ENCODE measurements around the gene MYT1.
"Not testable (repeated sequence)": the region's sequence is repeated elsewhere in the genome, so short reads cannot be mapped to it uniquely, and the experiment has no call there.

The MYT1 gene

DNA sequence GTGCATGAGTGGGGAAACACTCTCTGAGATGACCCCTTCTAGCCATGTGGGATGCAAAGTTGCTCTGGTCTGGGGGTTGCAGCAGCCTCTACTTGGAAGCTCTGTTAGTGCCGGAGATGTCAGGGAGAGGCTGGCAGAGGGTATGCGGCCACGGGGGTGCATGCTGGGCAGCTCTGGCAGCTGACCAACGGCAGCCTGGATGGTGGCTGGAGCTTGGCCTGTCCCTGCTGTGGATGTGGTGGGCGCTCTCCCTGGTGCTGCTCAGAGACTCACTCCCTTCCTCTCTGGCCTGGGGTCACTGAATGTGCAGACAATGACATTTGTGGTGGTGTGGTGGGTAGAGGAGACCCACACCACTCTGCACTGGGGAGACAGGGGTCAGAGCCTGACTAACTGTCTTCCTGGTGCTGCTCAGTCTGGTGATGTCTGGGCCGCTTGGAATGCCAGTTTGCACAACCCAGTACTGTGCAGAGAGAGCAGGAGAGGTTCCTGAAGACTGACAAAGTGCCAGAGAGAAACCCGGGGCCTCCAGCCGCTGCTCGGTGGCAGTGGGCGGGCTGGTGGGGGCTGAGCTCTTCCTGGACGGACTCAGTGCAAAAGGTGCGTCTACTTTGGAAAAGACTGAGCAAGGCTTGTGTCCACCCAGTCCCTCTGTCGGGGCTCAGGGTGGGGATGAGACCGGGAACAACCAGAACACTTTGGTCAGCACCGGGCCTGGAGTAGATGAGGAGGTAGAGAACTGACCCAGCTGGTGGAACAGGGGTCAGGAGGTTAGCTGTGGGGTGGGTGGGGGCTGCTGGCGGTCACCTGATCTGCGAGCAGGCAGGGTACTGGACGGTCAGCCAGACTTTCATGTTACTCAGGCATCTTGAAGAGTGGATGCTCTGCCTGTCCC lies 2.7 kb downstream of the MYT1 start:
- DNase-seq (ENCODE audit: low read depth in 2 of 2), result no peak

DNA sequence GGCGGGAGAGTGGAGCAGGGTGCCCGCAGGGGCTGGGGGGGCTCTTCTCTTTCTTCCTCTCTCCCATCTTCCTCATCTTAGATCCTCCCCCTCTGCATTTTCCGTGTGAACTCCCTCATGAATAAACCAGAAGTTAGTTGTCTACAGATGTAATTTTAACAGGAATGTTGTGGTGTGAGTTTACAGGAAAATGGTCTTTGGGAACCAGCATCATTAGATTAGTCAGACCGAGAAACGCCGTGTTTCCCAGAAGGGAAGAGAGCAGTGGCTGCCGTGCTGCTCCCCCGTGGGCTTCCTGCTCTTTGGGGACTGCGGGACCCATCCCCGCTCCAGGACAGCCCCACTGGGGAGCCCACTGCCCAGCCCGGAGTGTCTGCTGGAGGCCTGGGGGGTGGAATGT lies 3.4 kb downstream of the MYT1 start:
- no peak for DNase-seq (ENCODE audit: low read depth in 2 of 2)

DNA sequence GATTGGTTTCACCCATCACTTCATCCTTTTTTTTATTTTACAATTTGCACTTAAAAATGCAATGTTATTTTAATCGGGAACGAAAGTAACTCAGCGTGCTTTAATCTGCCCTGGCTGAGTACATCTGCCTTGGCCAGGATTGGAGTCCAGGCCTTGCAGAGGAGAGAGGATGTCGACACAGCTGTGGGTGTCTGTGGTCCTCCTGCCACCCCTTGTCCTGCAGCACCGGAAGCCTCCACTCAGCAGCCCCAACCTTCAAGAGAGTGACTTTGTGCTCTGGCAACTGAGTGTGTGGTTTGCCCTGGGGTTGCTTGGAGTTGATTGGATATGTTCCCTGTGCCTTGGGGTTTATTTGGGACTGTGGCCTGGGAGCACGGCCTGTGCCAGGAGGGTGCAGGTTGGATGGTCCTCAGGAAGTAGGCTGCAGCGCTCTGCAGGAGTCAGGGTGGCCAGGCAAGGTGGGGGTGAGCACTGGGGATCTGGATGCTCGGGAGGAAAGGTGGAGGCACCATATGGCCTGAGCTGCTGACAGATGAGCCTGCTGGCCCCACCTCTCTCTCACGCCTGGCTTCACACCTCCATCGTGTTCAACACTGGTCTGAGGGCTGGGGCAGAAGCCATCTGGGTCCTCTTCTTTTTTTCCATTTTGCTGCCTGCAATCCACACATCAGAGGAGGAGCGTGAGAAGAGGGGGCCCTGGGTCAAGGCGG lies 4.3 kb downstream of the MYT1 start:
- no peak for DNase-seq (ENCODE audit: low read depth in 2 of 2)

DNA sequence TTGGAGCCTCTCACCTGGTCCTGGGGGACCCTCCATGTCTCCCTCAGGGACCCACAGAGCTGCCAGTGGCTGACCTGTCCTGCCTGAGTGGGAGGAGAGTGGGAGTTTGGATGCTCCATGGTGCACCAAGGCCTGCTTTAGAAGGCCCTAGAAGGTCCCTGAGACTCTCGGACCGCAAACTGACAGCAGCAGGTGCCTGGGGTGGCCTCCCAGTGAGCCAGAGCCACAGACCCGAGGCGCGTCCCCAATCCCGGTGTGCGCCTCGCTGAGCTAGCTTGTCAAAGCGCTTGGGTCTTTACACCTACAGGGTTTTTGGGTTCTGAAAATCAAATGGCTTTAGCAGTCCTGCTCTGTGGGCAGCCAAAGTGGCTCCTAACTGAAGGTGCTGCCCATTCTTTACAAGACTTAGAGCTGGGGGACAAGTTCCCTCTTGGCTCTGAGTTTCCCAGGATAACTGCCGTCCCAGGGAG lies 4.9 kb downstream of the MYT1 start:
- no peak for DNase-seq (ENCODE audit: low read depth in 2 of 2)

DNA sequence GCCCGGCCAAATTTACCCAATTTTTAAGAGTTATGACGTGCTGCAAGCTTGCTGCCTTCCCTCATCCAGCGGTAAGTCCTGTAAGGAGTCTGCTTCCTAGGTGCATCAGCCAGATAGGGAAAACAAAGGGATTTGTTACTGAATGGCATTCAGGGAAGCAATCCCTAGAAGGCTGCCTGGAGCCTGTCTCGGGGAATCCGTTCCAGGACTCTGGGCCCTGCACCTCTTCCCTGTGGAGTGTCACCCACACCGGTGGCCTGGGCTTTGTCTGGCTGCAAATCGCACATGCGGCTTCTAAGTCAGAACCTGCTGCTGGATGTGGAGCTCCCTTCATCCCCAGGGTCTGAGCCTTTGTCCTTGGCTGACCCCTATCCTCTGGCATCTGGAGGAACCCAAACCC lies 7.0 kb downstream of the MYT1 start:
- DNase-seq (ENCODE audit: low read depth in 2 of 2), result no peak

DNA sequence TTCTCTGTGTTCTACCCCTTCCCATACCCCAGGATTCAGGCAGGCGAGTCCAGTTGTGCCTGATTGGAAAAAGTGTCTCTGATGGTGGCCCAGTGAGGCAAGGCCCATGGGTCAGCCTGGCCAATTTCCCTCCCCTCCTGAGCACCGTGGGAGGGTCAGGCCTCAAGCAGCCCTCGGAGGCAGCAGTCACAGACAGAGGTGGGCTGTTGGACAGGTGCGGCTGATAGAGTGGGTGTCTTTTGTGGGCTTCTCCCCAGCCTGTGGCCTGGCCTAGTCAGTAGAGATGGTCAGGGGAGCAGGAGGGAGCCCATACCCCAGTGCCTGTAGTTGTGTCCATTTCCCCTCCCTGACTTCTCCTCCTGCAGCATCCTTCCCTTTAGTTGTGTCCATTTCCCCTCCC lies 8.9 kb downstream of the MYT1 start:
- no peak for DNase-seq (ENCODE audit: low read depth in 2 of 2)

DNA sequence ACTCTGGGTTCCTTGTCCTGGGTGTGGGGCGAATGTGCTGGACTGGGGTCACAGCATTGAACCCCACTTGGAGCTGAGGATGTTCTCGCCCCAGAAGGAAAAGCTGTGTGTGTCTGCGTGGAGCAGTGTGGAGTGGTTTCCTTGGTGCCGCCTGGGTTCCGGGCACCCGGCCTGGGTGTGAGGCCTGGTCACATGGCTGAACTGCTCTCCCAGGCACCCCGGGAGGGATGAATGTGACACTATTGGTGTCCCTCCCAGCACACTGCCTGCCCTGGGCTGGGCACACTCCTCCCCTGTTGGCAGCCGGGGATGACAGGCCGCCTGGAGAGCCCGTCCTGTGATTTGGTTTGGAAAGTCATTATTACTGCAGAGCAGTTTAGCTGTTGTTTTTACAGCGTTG lies 12.3 kb downstream of the MYT1 start:
- DNase-seq (ENCODE audit: low read depth in 2 of 2), result no peak

DNA sequence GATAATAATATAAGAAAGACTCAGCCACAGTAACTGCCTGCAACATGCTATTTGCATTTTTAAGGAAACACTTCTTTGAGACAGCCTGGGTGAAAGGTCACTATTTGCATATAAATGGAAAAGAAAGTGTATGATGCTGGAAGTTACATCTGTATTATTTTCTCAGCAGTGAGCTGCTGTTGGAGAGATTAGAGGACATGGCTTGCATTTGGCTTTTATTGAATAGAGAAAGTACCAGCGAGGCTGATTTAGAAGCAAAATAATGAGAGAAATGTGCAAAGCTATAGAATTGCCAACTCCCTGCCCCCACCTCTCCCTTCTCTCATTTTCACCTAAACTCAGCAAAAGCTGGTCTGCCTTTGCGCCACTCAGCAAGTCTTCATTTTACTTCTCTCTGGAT lies 12.7 kb downstream of the MYT1 start:
- no peak for DNase-seq (ENCODE audit: low read depth in 2 of 2)

DNA sequence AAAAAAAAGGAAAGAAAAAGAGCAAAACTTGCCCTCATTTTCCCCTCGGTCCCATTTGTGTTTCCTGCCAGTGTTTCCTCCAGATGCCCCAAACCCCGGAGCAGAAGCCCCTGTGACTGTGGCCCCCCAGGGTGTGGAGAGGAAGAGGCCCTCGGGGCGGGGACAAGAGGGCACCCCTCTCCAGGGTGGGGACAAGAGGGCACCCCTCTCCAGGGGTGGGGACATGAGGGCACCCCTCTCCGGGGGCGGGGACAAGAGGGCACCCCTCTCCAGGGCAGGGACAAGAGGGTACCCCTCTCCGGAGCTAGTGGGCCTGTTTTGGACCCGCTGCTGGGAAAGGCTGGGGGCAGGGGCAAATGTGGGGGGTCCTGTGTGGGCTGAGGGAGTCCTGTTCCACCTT lies 13.1 kb downstream of the MYT1 start:
- DNase-seq (ENCODE audit: low read depth in 2 of 2), result no peak

DNA sequence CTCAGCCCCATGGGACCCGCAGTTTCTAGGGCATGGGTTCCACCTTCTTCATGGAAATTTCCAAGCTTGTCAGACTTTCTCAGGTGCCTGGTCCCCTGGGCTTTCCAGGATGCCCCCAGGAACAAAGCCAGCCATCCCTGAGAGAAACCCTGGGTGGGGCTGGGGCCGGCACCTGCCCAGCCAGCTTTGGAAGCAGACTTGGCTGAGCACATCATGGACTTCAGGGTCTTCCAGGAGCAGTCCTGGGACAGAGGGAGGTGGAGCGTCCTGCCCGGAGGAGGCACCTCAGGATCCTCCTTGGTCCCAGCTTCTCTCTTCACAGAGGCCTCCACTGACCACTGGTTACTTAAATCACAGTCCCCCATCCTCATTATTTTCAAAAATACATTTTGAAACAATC lies 13.5 kb downstream of the MYT1 start:
- DNase-seq (ENCODE audit: low read depth in 2 of 2), result no peak

DNA sequence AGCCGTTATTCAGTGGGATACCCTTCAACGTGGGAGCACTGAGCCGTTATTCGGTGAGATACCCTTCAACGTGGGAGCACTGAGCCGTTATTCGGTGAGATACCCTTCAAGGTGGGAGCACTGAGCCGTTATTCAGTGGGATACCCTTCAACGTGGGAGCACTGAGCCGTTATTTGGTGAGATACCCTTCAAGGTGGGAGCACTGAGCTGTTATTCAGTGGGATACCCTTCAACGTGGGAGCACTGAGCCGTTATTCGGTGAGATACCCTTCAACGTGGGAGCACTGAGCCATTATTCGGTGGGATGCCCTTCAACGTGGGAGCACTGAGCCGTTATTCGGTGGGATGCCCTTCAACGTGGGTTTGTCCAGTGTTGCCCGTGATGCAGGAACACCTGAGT lies 14.7 kb downstream of the MYT1 start:
- not testable (repeated sequence) for DNase-seq (ENCODE audit: low read depth in 2 of 2)

DNA sequence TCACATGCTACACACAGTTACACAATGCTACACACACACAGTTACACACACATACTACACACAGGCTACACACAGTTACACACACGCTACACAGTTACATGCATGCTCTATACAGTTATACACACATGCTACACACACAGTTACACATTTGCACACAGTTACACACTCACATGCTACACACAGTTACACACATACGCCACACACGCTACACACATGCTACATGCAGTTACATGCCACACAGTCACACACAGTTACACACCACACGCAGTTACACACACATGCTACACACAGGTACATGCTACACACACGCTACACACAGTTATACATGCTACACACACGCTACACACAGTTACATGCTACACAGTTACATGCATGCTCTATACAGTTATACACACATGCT lies 15.6 kb downstream of the MYT1 start:
- no peak for DNase-seq (ENCODE audit: low read depth in 2 of 2)

DNA sequence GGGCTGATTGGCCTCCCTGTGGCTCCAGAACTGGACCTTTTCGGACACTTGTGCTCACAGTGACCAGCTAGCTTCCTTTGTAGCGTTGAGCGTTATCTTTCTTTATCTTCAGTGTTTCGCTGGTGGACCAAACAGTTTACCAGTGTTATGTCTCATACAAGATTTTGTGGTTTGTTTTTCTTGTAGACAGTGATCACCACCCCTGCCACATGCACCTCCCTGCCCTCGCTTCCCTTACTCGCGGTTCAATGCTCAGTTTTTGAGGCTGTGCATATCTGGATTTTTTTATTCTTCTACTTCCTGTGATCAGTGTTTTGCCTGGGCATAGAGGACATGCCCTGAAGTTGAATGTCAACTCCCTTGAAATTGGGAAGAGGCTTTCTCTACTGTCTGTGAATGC lies 16.4 kb downstream of the MYT1 start:
- DNase-seq (ENCODE audit: low read depth in 2 of 2), result no peak

DNA sequence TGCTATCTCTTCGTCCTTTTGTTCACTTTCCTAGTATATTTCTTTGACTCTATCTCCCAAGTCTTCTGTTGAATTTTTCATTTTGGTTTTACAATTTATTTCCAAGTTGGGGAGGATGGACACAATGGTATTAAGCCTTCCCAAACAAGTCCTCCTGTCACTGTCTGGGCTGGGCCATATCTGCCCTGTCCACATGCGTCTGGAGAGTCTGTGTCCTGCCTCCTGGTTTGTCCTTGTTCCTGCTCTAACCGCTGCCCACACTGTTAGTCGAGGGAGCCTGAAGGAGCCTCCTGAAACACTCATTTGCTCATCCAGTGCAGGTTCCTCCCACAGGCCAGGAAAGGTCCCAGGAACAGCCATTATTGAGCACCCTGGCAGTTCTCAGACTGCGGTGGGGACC lies 17.1 kb downstream of the MYT1 start:
- DNase-seq (ENCODE audit: low read depth in 2 of 2), result no peak

DNA sequence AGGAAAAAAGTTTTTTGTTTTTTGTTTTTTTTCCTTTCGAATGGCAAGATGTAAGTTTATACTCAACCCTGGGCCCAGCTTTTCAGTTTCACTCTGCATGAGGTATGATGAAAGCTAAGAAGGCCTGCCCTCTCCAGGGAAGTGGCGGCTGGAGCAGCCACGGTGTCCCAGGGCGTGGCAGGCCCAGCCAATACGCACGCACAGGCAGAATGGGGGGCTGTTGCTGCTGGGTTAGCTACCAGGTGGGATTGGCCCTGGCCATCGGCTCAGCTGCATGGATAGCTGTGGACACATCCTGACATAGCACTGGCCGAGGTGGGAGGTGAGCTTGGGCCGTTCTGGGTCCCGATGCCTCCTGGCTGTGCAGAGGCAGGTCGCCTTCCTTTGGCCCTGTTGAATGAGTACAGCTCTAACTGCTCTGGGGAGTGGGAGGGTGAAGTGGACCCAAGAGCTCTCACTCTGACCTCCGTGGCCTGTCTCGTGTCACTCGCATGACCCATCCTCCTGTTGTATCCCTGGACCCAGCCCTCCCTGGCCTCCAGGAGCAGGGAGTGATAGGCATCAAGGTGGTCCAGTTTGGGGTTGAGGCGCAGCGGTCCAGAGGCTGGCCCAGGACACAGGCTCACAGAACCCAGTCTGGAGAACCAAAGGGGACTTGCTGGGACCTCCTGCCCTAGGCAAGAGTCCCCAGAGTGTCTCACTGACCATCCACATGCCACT lies 18.1 kb downstream of the MYT1 start:
- DNase-seq (ENCODE audit: low read depth in 2 of 2), result no peak

DNA sequence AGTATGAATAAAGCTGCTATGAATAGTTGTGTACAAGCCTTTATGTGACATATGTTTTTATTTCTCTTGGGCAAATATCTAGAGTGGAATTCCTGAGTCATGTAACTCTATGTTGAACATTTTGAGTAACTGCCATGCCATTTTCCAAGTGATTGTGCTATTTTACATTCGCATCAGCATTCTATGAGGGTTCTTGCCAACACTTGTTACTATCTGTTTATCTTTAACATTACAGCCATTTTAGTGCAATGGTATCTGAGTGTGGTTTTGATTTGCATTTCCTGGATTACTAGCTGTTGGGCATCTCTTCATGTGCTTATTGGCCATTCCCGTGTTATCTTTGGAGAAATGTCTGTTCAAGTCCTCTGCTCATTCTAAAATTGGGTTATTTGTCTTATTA lies 19.1 kb downstream of the MYT1 start:
- DNase-seq (ENCODE audit: low read depth in 2 of 2), result no peak

DNA sequence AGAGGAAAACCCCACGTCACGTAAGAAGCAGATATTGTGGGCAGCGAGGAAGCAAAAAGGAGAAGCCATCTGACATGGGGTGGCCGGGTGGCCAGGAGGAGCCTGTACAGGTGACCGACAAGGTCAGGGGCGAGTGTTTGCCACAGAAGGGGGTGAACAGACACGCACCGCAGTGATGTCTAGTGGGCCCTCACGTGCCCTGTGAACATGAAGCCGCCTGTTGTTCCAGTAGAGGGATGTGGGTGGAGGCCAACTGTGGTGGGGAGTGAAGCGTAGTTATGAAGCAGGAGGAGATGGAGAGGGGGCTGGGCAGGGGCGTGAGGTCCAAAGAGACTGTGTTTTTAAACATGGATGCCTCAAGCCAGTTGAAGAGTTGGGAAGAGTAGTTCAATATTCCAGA lies 20.5 kb downstream of the MYT1 start:
- DNase-seq (ENCODE audit: low read depth in 2 of 2), result no peak

DNA sequence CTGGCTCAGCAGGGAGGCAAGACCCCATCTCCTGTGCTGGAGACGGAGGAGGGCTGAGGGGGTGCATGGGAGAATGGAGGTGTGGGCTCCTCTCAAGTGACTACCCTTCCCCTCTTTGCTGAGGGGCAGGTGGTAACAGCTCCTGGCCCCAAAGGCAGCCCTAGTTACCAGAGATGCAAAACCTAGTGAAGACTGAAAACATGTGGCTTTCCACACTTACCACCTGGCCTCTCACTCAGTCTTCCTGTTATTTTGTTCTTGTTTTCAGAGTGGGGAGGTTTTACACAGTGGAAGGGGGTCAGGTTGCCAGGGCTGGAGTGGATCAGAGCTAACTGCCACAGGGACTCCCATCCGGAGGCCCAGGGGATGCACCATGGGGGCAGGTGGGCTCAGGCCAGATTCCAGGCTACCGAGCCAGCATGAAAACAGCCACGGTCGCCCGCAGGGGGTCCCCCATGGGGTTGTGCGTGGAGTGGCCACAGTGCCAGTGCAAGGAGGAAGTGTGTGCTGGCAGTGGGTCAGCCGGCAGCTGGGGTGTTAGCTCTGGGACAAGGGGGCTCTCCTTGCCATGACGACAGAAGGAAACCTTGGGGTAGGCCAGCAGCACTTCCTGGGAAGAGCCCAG lies 21.1 kb downstream of the MYT1 start:
- DNase-seq (ENCODE audit: low read depth in 2 of 2), result no peak

DNA sequence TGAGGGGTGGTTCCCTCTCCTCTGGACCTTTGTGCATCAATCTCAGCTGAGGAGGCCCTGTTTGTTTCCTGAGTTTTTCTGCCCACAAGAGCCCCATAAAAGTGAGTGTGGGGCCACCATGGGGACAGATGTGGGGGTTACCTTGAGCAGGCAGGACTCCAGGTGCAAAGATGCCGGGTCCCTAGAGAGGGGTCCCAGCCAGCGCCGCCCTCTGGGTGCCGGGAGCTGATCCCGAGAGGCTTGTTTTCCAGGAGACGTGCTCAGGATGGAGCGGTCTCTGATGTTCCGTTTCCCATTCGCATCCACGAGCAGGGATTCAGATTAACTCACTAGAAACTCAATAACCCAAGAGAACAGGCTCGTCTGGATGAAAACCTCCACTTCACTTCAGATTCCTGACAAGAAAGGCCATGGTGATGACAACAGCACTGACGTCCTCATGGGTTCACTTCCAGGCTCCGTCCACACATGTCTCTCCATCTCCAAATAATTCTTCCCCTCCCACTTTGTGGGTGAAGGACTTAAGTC lies 21.9 kb downstream of the MYT1 start:
- DNase-seq (ENCODE audit: low read depth in 2 of 2), result no peak

DNA sequence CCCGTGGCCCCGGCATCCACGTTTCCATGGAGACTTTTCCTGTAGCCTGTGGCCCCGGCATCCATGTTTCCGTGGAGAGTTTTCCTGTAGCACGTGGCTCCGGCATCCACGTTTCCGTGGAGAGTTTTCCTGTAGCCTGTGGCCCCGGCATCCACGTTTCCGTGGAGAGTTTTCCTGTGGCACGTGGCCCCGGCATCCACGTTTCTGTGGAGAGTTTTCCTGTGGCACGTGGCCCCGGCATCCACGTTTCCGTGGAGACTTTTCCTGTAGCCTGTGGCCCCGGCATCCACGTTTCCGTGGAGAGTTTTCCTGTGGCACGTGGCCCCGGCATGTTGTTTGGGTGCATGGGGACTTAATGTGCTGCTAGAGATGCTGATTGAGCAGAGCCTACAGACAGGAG lies 23.0 kb downstream of the MYT1 start:
- DNase-seq (ENCODE audit: low read depth in 2 of 2), result not testable (repeated sequence)

DNA sequence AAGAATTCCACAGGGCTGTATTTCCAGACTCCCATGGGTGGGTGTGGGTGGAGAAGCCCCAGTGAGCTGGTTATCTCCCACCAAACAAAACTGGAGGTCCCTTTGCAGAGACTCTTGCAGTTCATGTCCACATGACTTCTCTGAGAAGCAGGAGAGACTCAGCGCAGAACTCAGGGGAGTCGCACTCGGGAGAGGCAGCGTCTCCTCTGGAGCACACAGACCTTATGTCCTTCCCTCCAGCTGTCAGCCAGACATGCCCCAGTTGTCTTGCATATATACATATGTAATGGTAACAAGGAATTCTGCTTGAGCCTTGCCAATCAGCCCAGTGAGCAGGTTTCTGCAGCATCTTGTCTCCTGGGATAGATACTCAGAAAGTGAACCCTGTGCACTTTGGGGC lies 23.8 kb downstream of the MYT1 start:
- no peak for DNase-seq (ENCODE audit: low read depth in 2 of 2)

All from stimulated activated CD4-positive, alpha-beta T cell treated with anti-CD3 and anti-CD28 coated beads, Interleukin-15, amount 100 ng/mL, for 48 hours (primary cell).